Loucy (cell line): ENCODE measurements around the gene RNF43.

Experiments
- EZH2phosphoT487 ChIP-seq: fragments of 200-600 bp; IDR thresholded peaks from 2 replicates; pipeline ENCODE4 v1.6.1; 2018; ENCODE audit warnings: antibody characterized with exemption, mild to moderate bottlenecking, moderate library complexity, borderline replicate concordance
- TF ChIP-seq, protein P1 (sequence below): fragments of 200-600 bp; sonication (generic); conservative IDR thresholded peaks from 2 replicates; pipeline ENCODE4 v1.5.1; 2014; ENCODE audit warnings: mild to moderate bottlenecking, antibody characterized with exemption, low read length

DNA sequence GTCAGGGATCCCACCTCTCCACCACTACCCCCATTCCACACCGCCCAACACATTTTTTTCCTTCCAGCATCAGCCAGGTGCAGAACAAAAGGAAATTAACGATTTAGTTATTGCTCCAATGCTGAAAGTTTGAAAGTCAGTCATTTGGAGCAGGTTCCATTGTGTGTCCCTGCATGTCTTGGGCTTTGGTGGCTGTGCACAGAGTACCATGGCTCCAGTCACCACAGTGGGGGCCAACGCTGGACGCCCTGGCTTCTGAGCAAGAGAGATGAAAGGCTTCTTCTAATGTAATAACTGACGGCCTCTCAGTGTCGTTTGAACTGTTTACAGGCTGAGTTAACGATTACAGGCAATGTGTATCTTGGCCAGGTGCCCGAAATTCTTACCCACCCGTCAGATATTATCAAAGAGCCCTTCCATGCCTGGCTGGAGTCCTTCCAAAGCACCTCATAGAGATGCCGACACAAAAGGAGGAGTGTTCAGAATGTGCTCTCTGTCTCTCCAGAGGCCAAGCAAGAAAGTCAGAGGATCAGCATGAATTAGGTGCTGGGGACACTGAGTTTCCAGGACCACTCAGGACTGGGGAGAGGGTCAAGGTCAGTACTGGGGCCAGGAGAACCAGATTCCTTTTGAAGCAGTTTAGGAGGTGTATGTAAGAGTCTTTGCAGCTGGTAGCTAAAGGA, 25.9 kb downstream of the RNF43 start:
- TF ChIP-seq, protein P1, sequence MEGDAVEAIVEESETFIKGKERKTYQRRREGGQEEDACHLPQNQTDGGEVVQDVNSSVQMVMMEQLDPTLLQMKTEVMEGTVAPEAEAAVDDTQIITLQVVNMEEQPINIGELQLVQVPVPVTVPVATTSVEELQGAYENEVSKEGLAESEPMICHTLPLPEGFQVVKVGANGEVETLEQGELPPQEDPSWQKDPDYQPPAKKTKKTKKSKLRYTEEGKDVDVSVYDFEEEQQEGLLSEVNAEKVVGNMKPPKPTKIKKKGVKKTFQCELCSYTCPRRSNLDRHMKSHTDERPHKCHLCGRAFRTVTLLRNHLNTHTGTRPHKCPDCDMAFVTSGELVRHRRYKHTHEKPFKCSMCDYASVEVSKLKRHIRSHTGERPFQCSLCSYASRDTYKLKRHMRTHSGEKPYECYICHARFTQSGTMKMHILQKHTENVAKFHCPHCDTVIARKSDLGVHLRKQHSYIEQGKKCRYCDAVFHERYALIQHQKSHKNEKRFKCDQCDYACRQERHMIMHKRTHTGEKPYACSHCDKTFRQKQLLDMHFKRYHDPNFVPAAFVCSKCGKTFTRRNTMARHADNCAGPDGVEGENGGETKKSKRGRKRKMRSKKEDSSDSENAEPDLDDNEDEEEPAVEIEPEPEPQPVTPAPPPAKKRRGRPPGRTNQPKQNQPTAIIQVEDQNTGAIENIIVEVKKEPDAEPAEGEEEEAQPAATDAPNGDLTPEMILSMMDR, result no peak
- no peak for TF ChIP-seq EZH2phosphoT487
